Measurements from ENCODE around the gene ADNP2.

GRCh38 chr18:80143881-80144280 lies 34.8 kb downstream of the ADNP2 start:
- TF ChIP-seq GABPA (IDR thresholded peaks at IDR 0.05; ENCODE audit: low read depth) (no peak), CTCF (IDR thresholded peaks at IDR 0.05; ENCODE audit: insufficient read depth, low read length) (no peak)
